GM21381 (cell line): ENCODE results near the gene LAX1.
A peak's percentile ranks its signal among the peaks of the same experiment; 100 is the strongest.
"Not testable (repeated sequence)": the region's sequence is repeated elsewhere in the genome, so short reads cannot be mapped to it uniquely, and the experiment has no call there.

ENCODE experiments used
- ATAC-seq: cut with Tn5 transposase; IDR thresholded peaks from one replicate; pipeline ENCODE4 v1.9.1; 2021; ENCODE audit warnings: mild to moderate bottlenecking, moderate library complexity; ENCODE audit not compliant: unreplicated experiment

LAX1 gene, protein sequence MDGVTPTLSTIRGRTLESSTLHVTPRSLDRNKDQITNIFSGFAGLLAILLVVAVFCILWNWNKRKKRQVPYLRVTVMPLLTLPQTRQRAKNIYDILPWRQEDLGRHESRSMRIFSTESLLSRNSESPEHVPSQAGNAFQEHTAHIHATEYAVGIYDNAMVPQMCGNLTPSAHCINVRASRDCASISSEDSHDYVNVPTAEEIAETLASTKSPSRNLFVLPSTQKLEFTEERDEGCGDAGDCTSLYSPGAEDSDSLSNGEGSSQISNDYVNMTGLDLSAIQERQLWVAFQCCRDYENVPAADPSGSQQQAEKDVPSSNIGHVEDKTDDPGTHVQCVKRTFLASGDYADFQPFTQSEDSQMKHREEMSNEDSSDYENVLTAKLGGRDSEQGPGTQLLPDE

DNA sequence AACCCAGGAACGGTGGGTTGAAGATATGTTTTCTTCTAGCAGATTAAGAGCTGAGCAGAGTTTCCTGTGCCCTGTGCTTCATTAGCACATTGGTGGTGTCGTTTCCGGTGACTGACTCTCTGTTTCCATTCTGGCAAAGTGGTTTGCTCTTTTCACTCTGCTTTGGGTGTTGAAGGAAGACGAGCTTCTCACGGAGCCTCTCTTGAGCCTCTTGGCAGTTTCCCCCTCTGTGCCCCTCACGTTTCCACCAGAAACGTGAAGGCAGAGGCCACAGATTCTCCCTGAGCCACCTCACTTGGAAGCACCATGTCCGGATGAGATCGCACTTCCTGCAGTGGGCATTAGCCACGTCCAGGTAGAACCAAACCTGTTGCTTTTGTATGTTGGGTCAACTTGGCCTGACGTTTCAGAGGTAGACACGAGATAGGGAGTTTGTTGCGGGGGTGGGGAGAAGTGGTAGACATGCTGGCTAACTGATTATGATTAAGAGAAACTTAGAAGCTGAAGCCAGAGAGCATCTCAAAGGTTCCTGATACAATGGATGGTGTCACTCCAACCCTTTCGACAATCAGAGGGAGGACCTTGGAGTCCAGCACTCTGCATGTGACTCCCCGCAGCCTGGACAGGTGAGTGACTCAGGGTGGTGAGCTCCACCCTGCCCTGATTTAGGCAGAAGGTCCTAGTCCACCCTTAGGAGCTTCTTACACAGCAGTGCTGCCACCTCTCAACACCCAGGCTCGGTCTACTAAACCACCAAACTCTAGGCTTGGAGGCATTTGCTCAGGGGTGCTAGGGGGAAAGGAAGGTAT is at the start of gene LAX1:
TSS of gene LAX1 (plus strand) at position 155 of the 809 bp plus-strand sequence. CDS start at position 538, 383 bp downstream.
- peak; percentile 71 for ATAC-seq

DNA sequence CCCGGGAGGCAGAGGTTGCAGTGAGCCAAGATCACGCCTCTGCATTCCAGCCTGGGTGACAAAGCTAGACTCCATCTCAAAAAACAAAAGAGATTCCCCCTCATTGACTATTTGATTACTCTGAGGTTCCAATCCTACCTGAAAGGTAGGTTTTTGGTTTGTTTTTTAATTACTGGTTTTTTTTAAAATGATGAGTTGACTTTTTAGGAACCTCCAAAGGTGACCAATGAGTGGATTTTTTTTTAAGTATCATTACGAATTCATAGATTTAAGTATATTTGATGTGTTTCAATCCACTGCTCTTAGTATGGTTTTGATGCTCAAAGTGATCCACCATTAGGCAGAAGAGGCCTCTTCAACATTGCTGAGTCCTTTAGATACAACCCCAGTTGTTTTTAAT is 47.9 kb upstream of the LAX1 start:
- no peak for ATAC-seq

DNA sequence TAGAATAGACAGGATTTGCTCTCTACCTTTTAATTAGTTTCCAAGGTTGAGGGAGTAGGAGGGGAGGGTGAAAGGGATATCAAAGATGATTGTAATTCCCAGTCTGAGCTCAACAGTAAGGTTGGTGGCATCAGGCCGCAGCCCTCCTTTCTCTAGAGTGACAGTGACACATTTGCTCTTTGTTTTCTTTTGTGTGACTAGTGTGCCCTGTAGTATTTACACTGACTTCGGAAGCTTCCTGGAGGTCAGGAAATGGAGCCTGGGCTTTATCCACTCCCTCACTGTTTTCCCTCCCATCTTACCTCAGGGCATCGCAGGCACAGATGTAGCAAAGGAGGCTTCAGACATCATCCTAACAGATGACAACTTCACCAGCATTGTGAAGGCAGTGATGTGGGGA is 44.7 kb upstream of the LAX1 start:
- ATAC-seq, result no peak

DNA sequence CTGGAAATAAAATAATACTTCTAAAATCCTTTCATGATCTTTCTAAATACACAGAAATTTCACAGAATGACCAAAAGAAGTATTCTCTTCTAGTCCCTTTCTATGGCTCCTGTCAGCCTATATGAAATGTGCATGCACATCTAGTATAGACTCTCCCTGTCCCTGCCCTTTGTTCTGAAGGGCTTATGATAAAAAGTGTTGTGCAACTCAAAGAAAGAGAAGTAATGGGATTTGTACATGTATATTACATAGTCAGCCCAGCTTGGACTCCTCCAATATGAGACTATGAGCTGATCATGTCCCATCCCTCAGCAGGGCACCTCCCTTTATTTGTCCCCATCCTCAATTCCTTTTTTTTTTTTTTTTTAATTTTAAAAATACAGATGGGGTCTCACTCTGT is 42.1 kb upstream of the LAX1 start:
- ATAC-seq, result no peak

DNA sequence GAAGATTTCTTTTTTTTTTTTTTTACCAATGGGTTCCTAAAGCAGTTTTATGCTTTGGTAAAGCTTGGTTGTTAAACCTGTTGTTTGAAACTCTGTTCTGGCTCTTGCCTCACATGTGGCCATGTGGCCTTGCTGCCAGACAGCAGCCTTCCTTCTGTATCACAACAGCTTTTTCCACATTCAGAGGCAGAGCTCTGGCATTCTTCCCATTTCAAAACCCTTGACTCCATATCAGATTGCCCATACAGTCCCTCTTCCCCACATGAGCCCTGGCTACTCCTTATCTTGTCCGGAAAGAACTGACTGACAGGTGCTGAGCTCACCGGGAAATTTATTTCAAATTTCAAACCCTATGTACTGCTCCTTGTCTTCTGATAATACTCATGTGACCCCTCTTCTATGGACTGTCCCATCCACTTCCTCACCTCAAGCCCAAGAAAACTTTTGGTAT is 38.5 kb upstream of the LAX1 start:
- no peak for ATAC-seq

DNA sequence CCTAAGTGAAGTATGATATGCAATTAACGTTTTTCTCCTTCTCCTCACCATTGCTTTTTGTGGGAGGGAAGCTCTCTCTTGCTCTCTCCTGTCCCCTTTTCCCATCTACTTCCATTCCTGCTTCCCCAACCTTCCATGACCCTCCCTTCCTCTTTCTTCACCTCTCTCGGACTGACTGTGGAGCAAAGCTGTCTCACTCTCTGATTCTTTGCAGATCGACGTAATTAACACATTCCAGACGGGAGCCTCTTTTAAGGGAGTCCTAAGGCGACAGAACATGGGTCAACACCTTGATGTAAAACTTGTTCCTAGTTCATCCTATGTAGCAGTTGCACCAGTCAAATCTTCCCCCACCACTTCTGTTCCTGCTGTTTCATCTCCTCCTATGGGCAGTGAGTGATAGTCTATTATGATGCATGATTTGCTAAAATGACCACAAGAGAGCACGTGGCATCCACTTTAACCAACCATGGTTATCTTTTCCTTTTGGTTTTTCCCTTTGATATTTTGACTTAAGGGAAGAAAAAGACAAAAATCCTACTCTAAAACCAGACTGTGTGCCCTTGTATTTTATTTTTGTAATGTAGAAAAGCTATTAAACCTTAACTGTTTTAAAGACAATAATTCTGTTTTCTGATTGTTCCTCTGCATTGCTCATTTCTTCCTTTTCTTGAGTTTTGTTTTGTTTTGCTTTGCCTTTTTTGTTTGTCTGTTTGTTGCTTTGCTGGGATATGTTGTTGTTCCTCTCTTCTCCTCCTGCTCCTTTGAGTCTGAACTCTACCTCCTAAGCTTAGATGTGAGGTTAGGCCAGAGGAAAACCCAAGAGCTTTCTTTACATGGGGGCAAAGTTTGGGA is 31.7 kb upstream of the LAX1 start:
- no peak for ATAC-seq

DNA sequence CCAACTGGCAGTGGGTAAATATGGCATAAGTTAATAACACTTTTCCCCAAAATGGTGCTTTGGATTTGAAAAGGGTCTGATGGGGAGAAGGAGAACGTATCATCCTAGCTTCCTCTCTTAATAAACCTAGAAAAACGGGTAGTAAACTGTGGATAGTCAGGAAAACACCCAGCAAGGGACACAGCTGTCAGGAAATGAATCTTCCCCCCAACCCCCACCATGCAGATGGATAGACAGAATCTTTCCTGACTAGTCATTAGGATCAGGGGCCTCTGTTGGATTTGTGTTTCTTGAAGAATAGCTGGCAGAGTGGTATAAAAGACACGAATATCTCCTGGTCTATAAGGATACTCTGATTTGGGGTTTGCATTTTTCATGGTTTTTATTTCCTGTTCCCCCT is 22.5 kb upstream of the LAX1 start:
- no peak for ATAC-seq

DNA sequence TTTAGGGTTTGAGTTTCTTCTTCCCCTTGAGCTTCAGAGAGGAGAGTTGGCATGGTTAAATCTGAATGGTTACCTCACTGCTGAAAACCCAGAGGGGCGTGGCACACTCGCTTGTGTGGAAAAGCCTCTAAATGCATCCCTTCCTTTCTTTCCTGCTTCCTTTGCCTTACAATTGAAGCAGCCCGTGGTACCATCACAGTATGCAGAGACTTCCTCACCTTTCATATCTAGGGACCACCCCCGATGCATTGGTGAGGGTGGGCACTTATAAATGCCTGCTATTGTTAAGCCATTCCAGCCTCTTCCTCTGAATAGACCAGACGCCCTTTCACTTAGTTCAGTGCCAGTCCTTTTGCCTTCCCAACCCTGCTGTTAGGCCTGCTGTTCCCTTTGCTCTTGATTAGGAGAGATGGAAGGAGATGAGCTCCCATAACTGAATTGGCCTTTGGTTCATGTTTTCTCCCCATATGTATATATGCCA is 21.9 kb upstream of the LAX1 start:
- no peak for ATAC-seq

DNA sequence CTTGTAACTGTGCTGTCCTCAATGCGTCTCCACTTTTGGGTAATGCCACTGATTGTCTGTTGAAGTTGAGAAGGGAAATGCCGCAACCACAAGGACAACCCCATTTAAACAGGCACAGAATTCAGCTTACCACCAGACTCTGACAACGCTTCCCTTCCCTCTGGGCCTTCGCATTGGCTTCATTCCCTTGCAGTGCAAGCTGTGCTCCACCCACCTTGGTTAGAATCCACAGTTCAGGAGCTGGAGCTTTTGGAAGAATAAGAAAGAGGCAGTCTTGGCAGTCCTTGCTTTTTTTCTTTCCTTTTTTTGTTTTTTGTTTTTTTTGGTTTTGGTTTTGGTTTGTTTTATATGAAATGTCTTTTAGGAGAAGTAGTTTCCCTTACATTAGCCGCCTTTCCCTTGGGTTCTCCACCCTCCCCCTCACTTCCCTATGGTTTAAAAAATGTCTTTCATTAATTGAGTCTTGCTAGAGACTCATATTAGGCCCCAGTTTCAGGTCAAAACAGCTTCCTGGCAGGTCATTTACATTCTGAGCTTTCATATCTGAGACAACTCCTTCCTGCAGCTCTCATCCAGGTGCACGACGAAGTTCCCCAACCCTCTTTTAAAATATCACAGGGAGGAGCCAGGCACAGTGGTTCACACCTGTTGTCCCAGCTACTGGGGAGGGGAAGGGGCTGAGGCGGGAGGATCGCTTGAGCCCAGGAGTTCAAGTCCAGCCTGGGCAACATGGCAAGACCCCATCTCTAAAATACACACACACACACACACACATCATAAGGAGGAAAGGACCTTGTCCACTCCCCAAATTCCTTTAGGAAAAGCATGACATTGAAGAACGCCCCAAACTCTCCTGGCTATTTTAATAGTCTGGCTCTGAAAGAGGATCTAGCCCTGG is 20.7 kb upstream of the LAX1 start:
- ATAC-seq, result no peak

DNA sequence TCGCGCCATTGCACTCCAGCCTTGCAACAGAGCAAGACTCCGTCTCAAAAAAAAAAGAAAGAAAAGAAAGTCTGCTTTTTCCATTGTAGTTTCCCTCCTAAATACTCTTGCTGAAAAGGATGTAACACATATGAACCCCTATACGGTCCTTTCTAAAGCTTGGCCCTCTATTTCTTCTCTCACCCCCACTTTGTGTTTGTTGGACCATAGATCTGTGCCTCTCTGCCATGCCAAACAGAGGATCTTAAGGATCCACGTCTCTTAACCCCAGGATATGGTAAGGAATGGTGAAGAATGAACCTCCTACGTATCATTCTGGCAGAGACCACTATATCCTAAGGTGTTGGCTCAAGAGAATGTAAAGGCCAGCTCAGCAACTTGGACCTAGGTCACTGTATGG is 18.7 kb upstream of the LAX1 start:
- ATAC-seq, result no peak

DNA sequence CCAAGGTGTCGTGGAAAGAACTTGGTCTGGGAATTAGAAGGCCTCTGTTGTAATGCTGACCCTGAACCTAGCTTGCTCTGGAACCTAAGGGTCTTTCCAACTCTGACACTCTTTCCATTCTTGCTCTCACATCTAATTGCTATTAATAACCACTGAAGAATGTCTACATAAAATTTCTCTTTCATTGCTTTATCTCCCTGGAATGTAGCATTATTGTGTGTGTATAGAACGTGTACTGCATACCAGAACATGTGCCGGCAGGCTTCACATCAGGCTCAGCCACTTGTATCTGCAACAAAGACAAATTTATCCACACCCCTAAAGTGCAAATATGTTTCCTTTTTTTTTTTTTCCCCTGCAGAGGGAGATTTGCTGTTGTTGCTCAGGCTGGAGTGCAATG is 13.9 kb upstream of the LAX1 start:
- no peak for ATAC-seq

DNA sequence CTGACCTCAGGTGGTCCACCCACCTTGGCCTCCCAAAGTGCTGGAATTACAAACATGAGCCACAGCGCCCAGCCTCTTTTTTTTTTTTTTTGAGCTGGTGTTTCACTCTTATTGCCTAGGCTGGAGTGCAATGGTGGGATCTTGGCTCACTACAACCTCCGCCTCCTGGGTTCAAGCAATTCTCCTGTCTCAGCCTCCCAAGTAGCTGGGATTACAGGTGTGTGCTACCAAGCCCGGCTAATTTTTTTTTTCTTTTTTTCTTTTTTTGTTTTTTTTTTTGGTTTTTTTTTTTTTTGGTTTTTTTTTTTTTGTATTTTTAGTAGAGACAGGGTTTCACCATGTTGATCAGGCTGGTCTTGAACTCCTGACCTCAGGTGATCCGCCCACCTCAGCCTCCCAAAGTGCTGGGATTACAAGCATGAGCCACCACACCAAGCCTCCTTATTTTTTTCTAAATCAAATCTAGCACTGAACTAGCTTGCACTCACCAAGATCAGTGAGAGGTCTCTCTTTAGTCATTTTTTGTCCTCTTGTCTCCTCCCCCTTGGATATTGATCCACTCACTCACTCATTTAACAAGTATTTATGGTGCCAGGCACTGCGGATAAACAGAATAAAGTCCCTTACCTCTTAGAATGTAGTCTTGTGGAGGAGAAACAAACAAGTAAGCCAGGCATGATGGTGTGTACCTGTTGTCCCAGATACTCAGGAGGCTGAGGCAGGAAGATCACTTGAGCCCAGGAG is 13.2 kb upstream of the LAX1 start:
- not testable (repeated sequence) for ATAC-seq

DNA sequence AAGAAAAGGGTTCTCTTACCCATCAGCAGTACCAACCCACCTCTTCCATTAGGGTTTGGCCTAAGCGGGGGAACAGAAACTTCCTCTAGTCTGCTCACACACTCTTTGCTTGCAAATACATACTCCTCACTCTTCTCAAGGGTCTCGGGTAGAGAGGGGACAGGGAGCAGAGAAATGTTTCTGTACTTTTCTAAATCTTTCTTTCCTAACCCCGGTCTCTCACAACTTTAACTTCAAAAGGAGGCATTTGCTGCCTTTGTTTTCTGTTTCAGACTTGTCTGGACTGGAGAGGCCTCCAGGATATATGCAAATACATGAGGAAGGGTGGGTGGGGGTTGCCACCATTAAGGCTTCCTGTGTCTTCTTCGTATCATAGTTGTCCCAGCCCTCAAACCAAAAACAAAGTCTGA is 10.5 kb upstream of the LAX1 start:
- ATAC-seq, result no peak

DNA sequence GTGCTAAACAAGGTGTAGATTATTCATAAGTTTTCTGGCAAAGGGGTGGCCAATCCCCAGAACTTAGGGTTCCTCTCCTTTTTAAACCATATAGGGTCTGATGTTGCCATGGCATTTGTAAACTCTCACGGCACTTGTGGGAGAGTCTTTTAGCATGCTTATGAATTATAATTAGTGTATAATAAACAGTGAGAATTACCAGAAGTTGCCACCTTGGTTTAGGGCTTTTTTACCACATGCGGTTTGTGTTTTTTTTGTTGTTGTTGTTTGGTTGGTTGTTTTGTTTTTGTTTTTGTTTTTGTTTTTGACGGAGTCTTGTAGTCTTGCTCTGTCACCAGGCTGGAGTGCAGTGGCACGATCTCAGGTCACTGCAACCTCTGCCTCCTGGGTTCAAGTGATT is 8.9 kb upstream of the LAX1 start:
- ATAC-seq, result no peak

DNA sequence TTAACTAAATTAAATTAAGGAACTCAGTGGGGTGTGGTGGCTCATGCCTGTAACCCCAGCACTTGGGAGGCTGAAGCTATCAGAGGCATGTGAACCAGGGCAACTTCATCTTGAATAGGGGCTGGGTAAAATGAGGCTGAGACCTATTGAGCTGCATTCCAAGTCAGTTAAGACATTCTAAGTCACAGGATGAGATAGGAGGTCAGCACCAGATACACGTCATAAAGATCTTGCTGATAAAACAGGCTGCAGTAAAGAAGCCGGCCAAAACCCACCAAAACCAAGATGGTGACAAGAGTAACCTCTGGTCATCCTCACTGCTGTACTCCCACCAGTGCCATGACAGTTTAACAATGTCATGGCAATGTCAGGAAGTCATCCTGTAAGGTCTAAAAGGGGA is 6.2 kb upstream of the LAX1 start:
- ATAC-seq, result not testable (repeated sequence)

DNA sequence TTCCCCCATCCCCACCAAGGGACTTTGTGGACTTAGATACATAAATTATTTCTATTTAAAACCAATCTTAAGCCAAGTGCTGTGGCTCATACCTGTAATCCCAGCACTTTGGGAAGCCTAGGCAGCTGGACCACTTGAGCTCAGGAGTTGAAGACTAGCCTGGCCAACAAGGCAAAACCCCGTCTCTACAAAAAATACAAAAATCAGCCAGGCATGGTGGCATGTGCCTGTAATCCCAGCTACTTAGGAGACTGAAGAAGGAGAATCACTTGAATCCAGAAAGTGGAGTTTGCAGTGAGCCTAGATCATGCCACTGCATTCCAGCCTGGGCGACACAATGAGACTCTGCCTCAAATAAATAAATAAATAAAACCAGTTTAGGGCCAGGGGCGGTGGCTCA is 4.5 kb upstream of the LAX1 start:
- no peak for ATAC-seq

DNA sequence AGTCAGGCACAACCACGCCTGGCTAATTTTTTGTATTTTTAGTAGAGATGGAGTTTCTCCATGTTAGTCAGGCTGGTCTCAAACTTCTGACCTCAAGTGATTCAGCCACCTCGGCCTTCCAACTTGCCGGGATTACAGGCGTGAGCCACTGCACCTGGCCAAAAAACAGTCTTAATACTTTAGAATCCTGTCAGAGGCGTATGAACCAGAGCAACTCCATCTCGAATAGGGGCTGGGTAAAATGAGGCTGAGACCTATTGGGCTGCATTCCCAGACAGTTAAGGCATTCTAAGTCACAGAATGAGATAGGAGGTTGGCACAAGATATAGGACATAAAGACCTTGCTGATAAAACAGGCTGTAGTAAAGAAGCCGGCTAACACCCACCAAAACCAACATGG is 3.0 kb upstream of the LAX1 start:
- not testable (repeated sequence) for ATAC-seq

DNA sequence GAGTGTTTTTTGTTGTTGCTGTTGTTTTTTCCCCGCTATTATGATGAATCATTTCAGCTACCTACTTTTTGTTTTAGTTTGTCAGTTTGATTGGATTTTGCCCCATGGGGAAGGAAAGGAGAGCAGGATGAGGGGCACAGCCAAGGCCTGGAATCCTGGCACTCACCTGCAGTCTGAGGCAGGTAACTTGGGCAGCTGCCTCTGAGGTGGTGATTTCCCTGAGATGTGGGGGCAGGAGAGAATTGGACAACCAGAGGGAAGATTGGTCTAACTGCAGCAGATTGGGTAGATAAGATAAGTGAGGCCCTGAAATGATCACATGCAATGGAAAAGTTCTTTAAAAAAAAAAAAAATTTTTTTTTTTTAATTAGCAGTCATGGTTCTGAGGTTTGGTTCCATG is 1.5 kb upstream of the LAX1 start:
- no peak for ATAC-seq
